ENCODE measurements around the gene CLDN34.

The CLDN34 gene

GRCh38 chrX:10017872-10018271, 50.7 kb downstream of the CLDN34 start:
- no peak for DNase-seq

Data from CD4-positive, alpha-beta T cell treated with Interleukin-17A for 1 hour (primary cell).